Psoas muscle (tissue), 8 donors: Measurements from ENCODE around the gene MYBL2. TPM values are rescaled to one million over a fixed set of nuclear protein-coding genes. Genes with fewer than 3 reads are reported as not detected.

Source experiments
- ATAC-seq, 4 donors: fragments of 200-7000 bp; cut with Tn5 transposase; one replicate each; pipeline ENCODE4 v1.9.1; 2020; ENCODE audit warnings: moderate library complexity in 3 of 4, mild to moderate bottlenecking in 2 of 4
- DNase-seq, 2 donors: peaks; one replicate each; pipeline ENCODE4 v3.0.0-alpha.2; 2020
- H3K27ac ChIP-seq: fragments of 200-600 bp; one replicate; pipeline ENCODE4 v1.8.0; 2022
- H3K27me3 ChIP-seq, 3 donors: fragments of 200-600 bp in 1 of 3; one replicate each; pipeline versions ENCODE4 v1.6.1 to v1.8.0; 2013 to 2022; ENCODE audit warnings: low read length in 2 of 3, mild to moderate bottlenecking in 2 of 3, moderate library complexity in 1 of 3; ENCODE audit not compliant: insufficient read depth in 3 of 3
- H3K36me3 ChIP-seq, 2 donors: fragments of 200-600 bp in 1 of 2; one replicate each; pipeline versions ENCODE4 v1.6.1 to v1.8.0; 2013 to 2022; ENCODE audit warnings: low read depth in 1 of 2, mild to moderate bottlenecking in 1 of 2, moderate library complexity in 1 of 2; ENCODE audit not compliant: insufficient read depth in 1 of 2
- H3K4me1 ChIP-seq: fragments of 200-600 bp; one replicate; pipeline ENCODE4 v1.8.0; 2022
- H3K4me3 ChIP-seq: fragments of 200-600 bp; one replicate; pipeline ENCODE4 v1.8.0; 2022; ENCODE audit warnings: mild to moderate bottlenecking
- H3K9me3 ChIP-seq: fragments of 200-600 bp; one replicate; pipeline ENCODE4 v1.8.0; 2022
- CTCF ChIP-seq: fragments of 200-600 bp; IDR thresholded peaks from one replicate; pipeline ENCODE4 v1.8.0; 2022; ENCODE audit warnings: antibody characterized with exemption
- WGBS, 3 donors: extraction: QIAGEN DNeasy Blood & Tissue Kit; methylation state at CpG; one replicate each; pipeline versions ENCODE4 v1.1.6 to v1.1.7; 2013; 5-methylcytosine and 5-hydroxymethylcytosine counted together
- intact Hi-C, 2 donors: fragments of 100-400 bp; cut with DNase I; formaldehyde crosslinking; loops; one replicate each; pipeline versions ENCODE4 v1.11.0 to v1.14.2; 2022
- polyA plus RNA-seq, 3 donors: library from polyadenylated mRNA; stranded (reverse); fragments of 200-250 nt; gene quantifications; one replicate each; pipeline ENCODE4 v1.2.3, GENCODE V29; 2013
- total RNA-seq, 4 donors: library from RNA; stranded (reverse); fragmentation: NEBNext Ultra II Directional in 2 of 4; extraction: Animal tissue kit (Norgen Biotek cat#: 25700) in 2 of 4; gene quantifications; one replicate each; pipeline versions ENCODE4 v1.2.1 to v1.2.4, GENCODE V29; 2021 to 2023
- donor health status: healthy with polysubstance abuse.
- donor health status: DM: no; HTN: no; CAD: no; lungs with moderate emphysema.
- donor health status: Bipolar disorder and iron deficiency.
- donor health status: healthy.
- donor health status: DM: yes; HTN: yes; CAD: no.
- donor health status: DM: no; HTN: no; CAD: no.
- donor health status: DM: no; HTN: no; CAD: no.
- donor health status: DM: yes; HTN: yes; CAD: no.

The MYBL2 gene
- total and polyA plus RNA-seq, 7 donors, result 0.05 to 0.17 (median 0.10) TPM; not detected in 4

GRCh38 chr20:43681468-43681942, 14.6 kb downstream of the MYBL2 start:
- TF ChIP-seq CTCF, result no peak
- H3K9me3 ChIP-seq, result no peaks in the 10 kb centered on the region
- H3K27ac ChIP-seq, result no peak overlapping the region
- H3K36me3 ChIP-seq, result no peaks in the 10 kb centered on the region
- 14 to 30% (median 23%) methylated on average over 8 of the region's 8 CpGs for WGBS, 3 donors
- DNase-seq (no peak), ATAC-seq (no peak)
- no peak overlapping the region for H3K4me3 ChIP-seq
- peaks cover 0 to 3% (median 0%) of the 10 kb centered on the region in 3 donors for H3K27me3 ChIP-seq
- intact Hi-C loops, result no loop called here
- H3K4me1 ChIP-seq, result no peaks in the 10 kb centered on the region

GRCh38 chr20:43681991-43682410, 15.1 kb downstream of the MYBL2 start:
- H3K36me3 ChIP-seq, result no peaks in the 10 kb centered on the region
- no peak overlapping the region for H3K4me3 ChIP-seq
- WGBS, 3 donors, result 35 to 46% (median 42%) methylated on average over 2 of the region's 2 CpGs
- DNase-seq (no peak), ATAC-seq (no peak)
- no peaks in the 10 kb centered on the region for H3K9me3 ChIP-seq
- intact Hi-C loops, result no loop called here
- no peak overlapping the region for H3K27ac ChIP-seq
- no peaks in the 10 kb centered on the region for H3K4me1 ChIP-seq
- no peak for TF ChIP-seq CTCF
- H3K27me3 ChIP-seq, result peaks cover 0 to 3% (median 0%) of the 10 kb centered on the region in 3 donors

GRCh38 chr20:43682446-43682845, 15.5 kb downstream of the MYBL2 start:
- intact Hi-C loops, result no loop called here
- no peak for DNase-seq
- Histone ChIP-seq H3K27me3 (peaks cover 0 to 3% (median 0%) of the 10 kb centered on the region in 3 donors), H3K4me1 (no peaks in the 10 kb centered on the region), H3K36me3 (no peaks in the 10 kb centered on the region), H3K27ac (no peak overlapping the region), H3K9me3 (no peaks in the 10 kb centered on the region), H3K4me3 (no peak overlapping the region)
- TF ChIP-seq CTCF, result no peak
- no peak for ATAC-seq
- WGBS, 3 donors, result 94 to 97% (median 94%) methylated on average over 9 of the region's 9 CpGs

GRCh38 chr20:43686820-43687219, 19.9 kb downstream of the MYBL2 start:
- no peak for ATAC-seq
- DNase-seq, result no peak
- Histone ChIP-seq H3K4me3 (no peak overlapping the region), H3K27me3 (peaks cover 0 to 3% (median 0%) of the 10 kb centered on the region in 3 donors), H3K4me1 (no peaks in the 10 kb centered on the region), H3K36me3 (no peaks in the 10 kb centered on the region), H3K27ac (no peak overlapping the region), H3K9me3 (no peaks in the 10 kb centered on the region)
- no peak for TF ChIP-seq CTCF
- WGBS, 3 donors, result 91 to 94% (median 94%) methylated on average over 13 of the region's 13 CpGs
- intact Hi-C loops, result no loop called here

GRCh38 chr20:43689165-43689564, 22.3 kb downstream of the MYBL2 start:
- no peaks in the 10 kb centered on the region for H3K36me3 ChIP-seq
- no peak for TF ChIP-seq CTCF
- intact Hi-C loops, result no loop called here
- H3K4me1 ChIP-seq, result no peaks in the 10 kb centered on the region
- 88 to 93% (median 89%) methylated on average over 4 of the region's 4 CpGs for WGBS, 3 donors
- H3K9me3 ChIP-seq, result no peaks in the 10 kb centered on the region
- no peak overlapping the region for H3K4me3 ChIP-seq
- H3K27ac ChIP-seq, result no peak overlapping the region
- ATAC-seq (no peak), DNase-seq (no peak)
- H3K27me3 ChIP-seq, result no peaks in the 10 kb centered on the region
